GM19099 (cell line): ENCODE data around the gene SCT.

ENCODE experiments used
- POLR2A ChIP-seq: IDR thresholded peaks from 3 replicates; pipeline ENCODE4 v1.6.1; 2011; ENCODE audit warnings: low read depth; ENCODE audit not compliant: insufficient read length; ENCODE audit errors: extremely low read depth

Gene SCT

GRCh38 chr11:628056-628455, 1.1 kb upstream of the SCT start:
- no peak for TF ChIP-seq POLR2A

DNA sequence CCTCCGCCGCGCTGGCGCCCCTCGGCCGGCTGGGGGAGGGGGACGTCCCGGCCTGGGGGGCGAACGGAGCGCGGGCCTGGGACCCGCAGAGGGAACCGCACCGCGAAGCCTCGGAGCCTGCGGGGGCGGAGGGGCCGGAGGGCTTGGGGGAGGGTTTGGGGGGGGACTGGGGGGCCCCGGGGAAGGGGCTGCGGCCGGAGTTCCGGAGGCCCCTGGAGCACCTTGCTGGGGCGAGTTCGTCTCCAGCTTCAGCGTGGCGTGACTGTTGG, 261 bp upstream of the SCT start:
- TF ChIP-seq POLR2A, result no peak

DNA sequence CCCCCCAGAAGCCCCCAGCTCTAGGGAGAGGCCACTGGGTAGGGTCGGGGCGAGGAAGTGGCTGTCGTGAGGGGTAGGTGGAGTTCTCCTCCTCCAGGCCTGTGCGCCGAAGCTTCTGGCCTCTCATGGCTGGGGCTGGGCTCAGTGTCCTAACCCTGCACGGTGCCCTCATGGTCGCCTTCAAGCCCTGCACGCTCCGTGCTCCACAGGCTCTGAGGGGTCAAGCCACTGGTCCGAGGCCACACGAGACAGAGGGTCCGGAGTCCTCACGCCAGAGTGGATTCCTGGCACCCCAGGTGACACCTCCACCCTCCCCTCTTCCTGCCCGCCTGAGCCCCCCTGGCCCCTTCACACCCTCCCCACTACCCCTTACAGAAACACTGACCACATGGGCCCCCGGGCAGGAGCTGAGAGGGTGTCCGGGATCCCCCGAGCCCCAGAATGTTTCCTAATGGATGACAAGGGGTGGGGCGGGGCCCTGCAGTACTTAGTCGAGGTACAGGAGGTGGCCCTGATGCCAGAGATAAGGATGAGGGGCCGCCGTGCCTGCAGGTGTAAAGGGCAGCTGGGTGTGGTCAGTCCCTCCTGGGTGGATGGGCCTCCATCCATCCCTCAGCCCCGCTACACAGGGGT, 1.2 kb downstream of the SCT start:
- TF ChIP-seq POLR2A, result no peak

GRCh38 chr11:624705-625635, 2.0 kb downstream of the SCT start, which contains the start of gene CDHR5:
Gene CDHR5, minus strand, starts transcription at chr11:624955. Its CDS starts 53 bp downstream, at chr11:624902.
- no peak for TF ChIP-seq POLR2A

- no peak for TF ChIP-seq POLR2A
Measured at GRCh38 chr11:623999-624704, 2.8 kb downstream of the SCT start.

GRCh38 chr11:623349-623869, 3.6 kb downstream of the SCT start:
- TF ChIP-seq POLR2A, result no peak

- no peak for TF ChIP-seq POLR2A
Measured at GRCh38 chr11:621838-622237, 5.1 kb downstream of the SCT start.

- TF ChIP-seq POLR2A, result no peak
Measured at GRCh38 chr11:620935-621814, 5.8 kb downstream of the SCT start.

DNA sequence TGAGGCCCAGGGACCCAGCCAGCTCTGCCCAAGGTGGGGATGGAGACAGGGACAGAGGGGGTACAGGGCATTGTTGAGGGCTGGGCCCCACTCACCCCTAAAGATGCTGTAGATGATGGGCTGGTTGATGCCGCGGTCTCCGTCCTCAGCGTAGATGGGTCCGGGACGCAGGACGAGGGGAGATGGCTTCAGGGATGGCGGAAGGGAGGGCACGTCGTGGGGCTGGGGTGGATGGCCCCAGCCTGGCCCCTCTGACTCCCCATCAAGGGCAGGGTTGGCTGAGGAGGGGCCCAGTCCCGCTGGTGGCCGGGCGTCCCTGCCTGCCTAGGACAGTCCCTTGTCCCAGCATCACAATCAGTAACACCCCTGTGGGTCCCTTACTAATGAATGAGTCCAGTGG, 6.8 kb downstream of the SCT start:
- TF ChIP-seq POLR2A, result no peak

DNA sequence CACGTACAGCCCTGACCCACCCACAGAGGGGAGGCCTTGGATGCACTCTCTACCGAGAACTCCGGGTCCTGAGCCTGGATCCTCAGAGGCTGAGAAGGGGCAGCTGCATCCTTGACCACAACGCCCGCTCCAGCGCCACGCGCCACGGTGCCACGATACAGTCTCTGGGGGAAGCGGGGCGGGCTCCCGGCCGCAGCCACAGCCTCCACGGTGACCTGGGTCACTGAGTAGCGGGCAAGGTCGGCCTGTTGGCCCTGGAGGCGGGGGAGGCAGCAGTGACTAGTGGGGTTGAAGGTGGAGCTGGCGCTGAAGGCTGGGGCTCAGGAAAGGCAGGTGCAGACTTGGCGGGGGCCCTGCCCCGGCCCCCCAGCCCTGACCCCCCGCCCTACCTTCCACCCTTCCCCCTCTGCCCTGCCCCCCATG, 7.3 kb downstream of the SCT start:
- no peak for TF ChIP-seq POLR2A

GRCh38 chr11:618856-619627, 7.9 kb downstream of the SCT start:
- TF ChIP-seq POLR2A, result no peak

DNA sequence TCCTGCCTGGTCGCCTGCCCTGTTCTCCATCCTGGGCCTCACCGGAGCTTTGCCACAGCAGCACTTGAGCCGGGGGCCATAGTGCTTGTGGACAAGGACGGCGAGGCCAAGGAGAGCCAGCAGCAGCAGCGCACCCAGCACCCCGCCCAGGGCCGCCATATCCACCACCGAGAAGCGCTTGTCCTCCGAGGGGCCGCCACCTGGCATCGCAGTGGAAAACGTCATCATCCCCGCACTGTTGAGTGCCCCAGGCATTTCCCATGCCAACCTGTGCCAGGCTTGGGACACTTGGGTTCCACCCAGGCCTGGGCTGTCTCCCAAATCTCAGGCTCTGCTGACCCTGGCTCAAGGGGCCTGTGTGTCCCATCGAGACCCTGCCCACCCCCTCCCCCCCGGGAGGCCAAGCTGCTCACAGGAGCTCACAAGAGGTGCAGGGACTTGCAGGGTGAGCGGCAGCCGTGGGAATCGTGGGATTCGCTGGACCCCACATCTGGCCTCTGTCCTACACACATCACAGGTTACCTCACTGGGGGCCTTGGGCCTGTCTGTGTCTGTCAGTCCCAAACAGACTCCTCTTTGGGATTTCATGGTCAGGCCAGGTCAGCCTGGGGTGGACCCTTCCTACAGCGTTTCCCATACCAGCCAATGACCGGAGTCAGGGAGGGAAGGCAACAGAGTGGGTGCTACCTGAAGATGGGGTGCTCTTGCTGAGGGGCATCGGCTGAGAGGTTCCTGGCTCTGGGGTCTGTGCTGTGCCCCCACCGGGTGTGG, 8.9 kb downstream of the SCT start:
- TF ChIP-seq POLR2A, result no peak
